ENCODE results near the gene THOC6. TPM values are rescaled to one million over a fixed set of nuclear protein-coding genes. Genes with fewer than 3 reads are reported as not detected.

Gene THOC6
- total and polyA plus RNA-seq, 9 of the 15 experiments (the other 6 are each of a cell fraction or from before 2014, with no cell fraction given) = 2.5 to 65.4 (median 42.3) TPM

GRCh38 chr16:3003582-3004270, 20.1 kb upstream of the THOC6 start (continued):
- TF ChIP-seq CUX1 (CRISPR knock-in tag; IDR thresholded peaks at IDR 0.05) (no peak), RBM22 (IDR thresholded peaks at IDR 0.05; ENCODE audit: low read depth, low read length, poor library complexity, severe bottlenecking) (no peak), TBL1XR1 (IDR thresholded peaks at IDR 0.05; ENCODE audit: low read length in 2 of 2) (0 out of 4 replicates have a peak, but pooled peaks of 1 of the 2 experiments have one; percentile 34), HNRNPL (IDR thresholded peaks at IDR 0.05; ENCODE audit: low read depth, low read length) (no peak), KLF16 (IDR thresholded peaks at IDR 0.05) (0 out of 2 replicates have a peak, but pooled peaks have one; percentile 6), RFX1 (IDR thresholded peaks at IDR 0.05) (no peak), ZNF655 (CRISPR knock-in tag; IDR thresholded peaks at IDR 0.05) (no peak), ERF (CRISPR knock-in tag; IDR thresholded peaks at IDR 0.05) (no peak), RBBP5 (IDR thresholded peaks at IDR 0.05; ENCODE audit: borderline replicate concordance, insufficient read depth, low read length, poor library complexity, severe bottlenecking) (no peak), CHD2 (IDR thresholded peaks at IDR 0.05; ENCODE audit: low read depth, low read length) (peak; percentile 91), TARDBP (IDR thresholded peaks at IDR 0.05) (0 out of 2 replicates have a peak, but pooled peaks have one; percentile 19), ZBTB17 (CRISPR knock-in tag; IDR thresholded peaks at IDR 0.05) (no peak), ZBTB7A (IDR thresholded peaks at IDR 0.05; ENCODE audit: borderline replicate concordance, control insufficient read depth, low read depth, low read length) (peak; percentile 39; the same call in 1 of the 2 replicates), ZBTB8A (IDR thresholded peaks at IDR 0.05; ENCODE audit: partially characterized antibody) (no peak), GABPA (tag; conservative IDR thresholded peaks at IDR 0.05; ENCODE audit: low read depth) (no peak; the same call in 1 of the 2 replicates), ZFP36 (IDR thresholded peaks at IDR 0.05; ENCODE audit: low read depth, low read length, partially characterized antibody) (no peak), TRIM24 (IDR thresholded peaks at IDR 0.05) (no peak), SMARCB1 (IDR thresholded peaks at IDR 0.05; ENCODE audit: insufficient read length, low read depth) (no peak), PHF20 (IDR thresholded peaks at IDR 0.05; ENCODE audit: partially characterized antibody) (no peak)
- TF ChIP-seq, protein P1, sequence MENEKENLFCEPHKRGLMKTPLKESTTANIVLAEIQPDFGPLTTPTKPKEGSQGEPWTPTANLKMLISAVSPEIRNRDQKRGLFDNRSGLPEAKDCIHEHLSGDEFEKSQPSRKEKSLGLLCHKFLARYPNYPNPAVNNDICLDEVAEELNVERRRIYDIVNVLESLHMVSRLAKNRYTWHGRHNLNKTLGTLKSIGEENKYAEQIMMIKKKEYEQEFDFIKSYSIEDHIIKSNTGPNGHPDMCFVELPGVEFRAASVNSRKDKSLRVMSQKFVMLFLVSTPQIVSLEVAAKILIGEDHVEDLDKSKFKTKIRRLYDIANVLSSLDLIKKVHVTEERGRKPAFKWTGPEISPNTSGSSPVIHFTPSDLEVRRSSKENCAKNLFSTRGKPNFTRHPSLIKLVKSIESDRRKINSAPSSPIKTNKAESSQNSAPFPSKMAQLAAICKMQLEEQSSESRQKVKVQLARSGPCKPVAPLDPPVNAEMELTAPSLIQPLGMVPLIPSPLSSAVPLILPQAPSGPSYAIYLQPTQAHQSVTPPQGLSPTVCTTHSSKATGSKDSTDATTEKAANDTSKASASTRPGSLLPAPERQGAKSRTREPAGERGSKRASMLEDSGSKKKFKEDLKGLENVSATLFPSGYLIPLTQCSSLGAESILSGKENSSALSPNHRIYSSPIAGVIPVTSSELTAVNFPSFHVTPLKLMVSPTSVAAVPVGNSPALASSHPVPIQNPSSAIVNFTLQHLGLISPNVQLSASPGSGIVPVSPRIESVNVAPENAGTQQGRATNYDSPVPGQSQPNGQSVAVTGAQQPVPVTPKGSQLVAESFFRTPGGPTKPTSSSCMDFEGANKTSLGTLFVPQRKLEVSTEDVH (IDR thresholded peaks at IDR 0.05; ENCODE audit: low read depth, partially characterized antibody) = peak; percentile 61

All from K562 (cell line).